ENCODE results near the gene KLHL11.

GRCh38 chr17:41813699-41814124 is 51.5 kb downstream of the KLHL11 start:
- TF ChIP-seq CTCF (conservative IDR thresholded peaks at IDR 0.05 in 1 of 2, IDR thresholded peaks at IDR 0.05 in 1 of 2; ENCODE audit: low read depth in 1 of 2, low read length in 2 of 2) (no peak), EZH2 (IDR thresholded peaks at IDR 0.05; ENCODE audit: low read length, missing control alignments) (no peak)
